ENCODE data around the gene AASDHPPT.
A peak's percentile ranks its signal among the peaks of the same experiment; 100 is the strongest.

AASDHPPT gene

DNA sequence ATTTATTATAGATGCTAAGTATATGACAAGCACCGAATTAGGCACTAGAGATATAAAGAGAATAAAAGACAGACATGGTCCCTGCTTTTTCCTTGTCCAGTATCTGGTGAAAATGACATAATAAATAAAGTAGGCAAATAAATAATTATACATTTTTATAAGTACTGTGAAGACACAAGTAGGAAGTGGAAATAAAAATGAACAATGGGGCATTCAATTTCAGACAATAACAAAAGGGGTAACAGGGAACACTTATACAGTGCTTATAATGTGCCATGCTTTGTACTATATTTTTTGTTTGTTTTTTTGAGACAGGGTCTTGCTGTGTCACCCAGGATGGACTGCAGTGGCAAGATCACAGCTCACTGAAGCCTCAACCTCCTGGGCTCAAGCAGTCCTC, 4.7 kb upstream of the AASDHPPT start:
- TF ChIP-seq, protein P1, sequence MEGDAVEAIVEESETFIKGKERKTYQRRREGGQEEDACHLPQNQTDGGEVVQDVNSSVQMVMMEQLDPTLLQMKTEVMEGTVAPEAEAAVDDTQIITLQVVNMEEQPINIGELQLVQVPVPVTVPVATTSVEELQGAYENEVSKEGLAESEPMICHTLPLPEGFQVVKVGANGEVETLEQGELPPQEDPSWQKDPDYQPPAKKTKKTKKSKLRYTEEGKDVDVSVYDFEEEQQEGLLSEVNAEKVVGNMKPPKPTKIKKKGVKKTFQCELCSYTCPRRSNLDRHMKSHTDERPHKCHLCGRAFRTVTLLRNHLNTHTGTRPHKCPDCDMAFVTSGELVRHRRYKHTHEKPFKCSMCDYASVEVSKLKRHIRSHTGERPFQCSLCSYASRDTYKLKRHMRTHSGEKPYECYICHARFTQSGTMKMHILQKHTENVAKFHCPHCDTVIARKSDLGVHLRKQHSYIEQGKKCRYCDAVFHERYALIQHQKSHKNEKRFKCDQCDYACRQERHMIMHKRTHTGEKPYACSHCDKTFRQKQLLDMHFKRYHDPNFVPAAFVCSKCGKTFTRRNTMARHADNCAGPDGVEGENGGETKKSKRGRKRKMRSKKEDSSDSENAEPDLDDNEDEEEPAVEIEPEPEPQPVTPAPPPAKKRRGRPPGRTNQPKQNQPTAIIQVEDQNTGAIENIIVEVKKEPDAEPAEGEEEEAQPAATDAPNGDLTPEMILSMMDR (IDR thresholded peaks at IDR 0.05), result no peak

DNA sequence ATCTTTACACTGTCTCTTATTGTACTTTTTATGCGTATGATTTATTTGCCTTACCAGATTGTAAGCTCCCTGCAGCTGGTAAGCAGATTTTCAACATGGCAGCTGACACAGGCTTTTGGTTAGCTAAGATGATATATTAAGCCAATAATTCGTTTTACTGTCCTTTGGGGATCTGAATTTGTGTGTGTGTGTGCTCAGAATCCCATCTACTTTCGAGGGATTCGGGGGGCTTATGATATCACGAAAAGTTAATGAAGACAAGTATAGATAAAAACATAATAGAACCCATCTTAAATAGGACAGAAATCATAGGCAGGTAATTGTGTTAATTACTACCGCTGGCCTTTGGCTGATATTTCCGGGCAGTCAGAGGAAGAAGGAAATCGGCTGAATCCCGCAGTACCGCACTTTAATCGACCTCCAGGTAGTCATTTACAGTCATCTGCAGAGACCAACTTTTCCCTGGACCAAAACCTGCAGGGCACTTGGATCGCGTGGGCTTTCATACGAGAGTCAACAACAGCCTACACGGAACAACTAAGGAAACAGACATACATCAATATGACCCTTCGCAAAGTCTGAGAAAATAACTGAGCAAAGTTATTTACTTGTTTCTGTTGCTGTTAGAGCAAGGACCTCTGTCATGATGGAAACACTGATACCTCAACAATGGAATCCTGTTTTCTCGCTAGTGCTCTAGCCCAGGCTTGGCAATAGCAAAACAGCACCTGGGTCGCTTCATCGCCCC, 1.1 kb upstream of the AASDHPPT start:
- TF ChIP-seq, protein P1 (IDR thresholded peaks at IDR 0.05), result no peak

DNA sequence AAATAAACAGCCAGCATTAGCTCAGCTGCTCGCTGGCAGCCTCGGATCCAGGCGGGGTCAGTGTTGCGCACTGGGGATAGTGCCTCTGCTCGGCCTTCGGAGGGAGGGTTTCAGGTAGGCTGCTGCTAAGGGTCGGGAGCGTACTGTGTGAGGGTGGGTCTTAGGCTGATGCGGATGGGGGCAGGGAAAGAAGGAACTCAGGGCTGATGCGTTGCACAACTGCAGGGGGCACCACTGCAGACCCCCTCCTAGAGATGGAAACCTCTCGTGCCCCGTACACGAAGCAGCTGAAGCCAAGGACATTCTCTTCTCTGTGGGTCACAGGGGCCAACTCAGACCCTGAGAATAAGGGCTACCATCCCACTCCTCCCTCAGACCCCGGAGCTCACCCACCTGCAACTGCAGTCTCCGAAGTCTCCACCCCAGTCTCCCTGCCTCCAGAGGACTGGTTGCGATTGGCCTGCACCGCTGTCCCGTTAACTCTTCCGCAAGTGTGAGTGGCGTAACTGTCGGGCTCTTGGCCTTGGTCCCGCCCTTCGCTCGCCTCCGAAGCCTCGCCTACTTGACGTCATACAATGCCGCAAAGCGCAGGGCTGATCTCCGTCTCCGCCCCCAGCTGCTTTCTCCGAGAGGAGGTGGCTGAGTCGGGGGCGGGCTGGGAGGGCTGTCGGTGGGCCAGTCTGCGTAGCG, 398 bp upstream of the AASDHPPT start, which contains the start of gene KBTBD3:
Gene KBTBD3 (minus strand): TSS at position 429 of the 690 bp plus-strand sequence. CDS start 18,250 bp downstream, outside the sequence.
- TF ChIP-seq, protein P1 (IDR thresholded peaks at IDR 0.05), result peak; percentile 57

DNA sequence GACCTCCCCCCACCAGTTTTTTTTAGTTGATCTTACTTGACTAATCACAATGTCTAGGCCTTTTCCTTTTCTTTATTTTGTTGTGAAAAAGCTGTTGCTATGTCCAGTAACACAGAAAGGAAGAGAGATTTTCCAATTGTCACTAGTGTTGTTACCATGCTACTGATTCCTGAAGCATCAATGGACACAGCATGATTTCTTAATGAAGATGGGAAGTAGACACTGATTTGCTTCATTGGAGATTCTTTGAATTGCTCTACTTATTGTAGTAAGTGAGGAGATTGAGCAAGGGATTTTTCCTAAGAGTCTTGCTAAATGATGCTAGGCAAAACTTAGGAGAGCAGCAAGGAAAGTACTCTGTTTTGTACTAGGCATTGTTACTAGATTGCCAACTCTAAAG, 4.6 kb downstream of the AASDHPPT start:
- TF ChIP-seq, protein P1 (IDR thresholded peaks at IDR 0.05), result no peak

DNA sequence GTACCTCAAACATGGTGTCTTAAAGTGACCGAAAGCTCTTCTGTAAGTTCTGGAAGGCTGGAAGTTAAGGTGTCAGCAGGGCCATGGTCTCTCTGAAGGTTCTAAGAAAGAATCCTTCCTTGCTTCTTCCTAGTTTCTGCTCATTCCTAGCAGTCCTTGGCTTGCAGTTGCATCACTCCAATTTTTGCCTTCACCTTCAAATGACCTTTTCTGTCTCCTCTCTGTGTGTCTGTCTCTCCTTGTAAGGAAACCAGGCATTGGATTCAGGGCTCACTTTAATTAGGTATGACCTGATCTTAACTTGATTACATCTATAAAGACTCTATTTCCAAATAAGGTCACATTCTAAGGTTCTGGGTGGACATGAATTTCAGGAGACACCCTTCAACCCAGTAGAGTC, 8.7 kb downstream of the AASDHPPT start:
- TF ChIP-seq, protein P1 (IDR thresholded peaks at IDR 0.05), result no peak

DNA sequence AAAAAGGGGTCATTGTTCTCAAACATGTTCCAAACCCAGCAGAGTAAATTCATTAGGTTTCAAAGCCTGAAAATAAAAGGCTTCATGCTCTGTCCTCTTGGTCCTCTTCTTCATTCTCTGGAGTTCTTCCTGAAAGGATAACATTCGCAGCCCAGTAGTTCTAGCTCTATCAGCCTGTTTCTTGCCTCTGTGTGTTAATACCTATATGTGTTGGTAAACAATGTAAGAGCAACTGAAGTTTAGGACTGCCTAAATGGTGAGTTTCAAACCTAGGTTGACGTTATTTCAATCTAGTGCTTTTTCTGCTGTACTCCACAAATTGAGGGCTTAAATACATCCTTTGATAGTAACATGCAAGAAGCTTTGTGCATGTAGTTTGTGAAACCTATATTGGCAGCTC, 9.4 kb downstream of the AASDHPPT start:
- TF ChIP-seq, protein P1 (IDR thresholded peaks at IDR 0.05), result no peak

DNA sequence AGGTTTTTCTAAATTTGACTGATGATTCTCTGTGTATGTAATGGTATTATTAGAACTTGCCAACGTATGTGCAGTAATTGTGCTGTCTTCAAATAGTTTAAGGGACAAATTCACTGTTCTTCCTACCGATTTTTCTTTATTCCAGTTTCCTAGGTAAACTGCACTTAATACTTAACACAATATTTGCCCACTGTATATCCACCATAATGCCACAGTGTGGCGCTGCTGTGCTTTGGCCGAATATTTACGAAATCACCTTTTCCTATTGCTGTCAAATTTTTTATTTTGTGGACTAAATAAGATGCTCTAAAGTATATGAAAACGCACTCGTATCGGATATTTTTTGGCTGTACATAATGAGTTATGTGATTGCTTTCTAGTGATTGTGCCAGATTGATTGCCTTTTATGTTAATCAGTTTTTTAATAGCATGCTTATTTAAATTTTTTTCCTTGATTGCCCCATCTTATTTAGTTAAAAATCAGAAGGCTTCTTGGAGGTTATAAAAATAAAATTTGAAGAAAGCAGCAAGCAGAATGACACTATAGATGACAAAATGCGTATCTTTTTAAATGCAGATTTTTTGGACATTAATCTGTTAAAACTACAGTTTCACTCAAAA, 10.5 kb downstream of the AASDHPPT start:
- TF ChIP-seq, protein P1 (IDR thresholded peaks at IDR 0.05), result peak; percentile 95

Measured in LNCAP (cell line).